NCI-H1930 (cell line): ENCODE data around the gene LSG1.
"Not testable (repeated sequence)": the region's sequence is repeated elsewhere in the genome, so short reads cannot be mapped to it uniquely, and the experiment has no call there.

Experiments
- DNase-seq, 2 experiments: peaks; one replicate each; lab custom pipeline; 2025; lab: John Stamatoyannopoulos, UW

The LSG1 gene

GRCh38 chr3:194617143-194617671 lies 54.8 kb downstream of the LSG1 start:
- DNase-seq = no peak

GRCh38 chr3:194615226-194615625 lies 56.8 kb downstream of the LSG1 start:
- DNase-seq = no peak

GRCh38 chr3:194612221-194612620 lies 59.8 kb downstream of the LSG1 start:
- DNase-seq = no peak

GRCh38 chr3:194610689-194611088 lies 61.3 kb downstream of the LSG1 start:
- DNase-seq = no peak

- no peak for DNase-seq
These were observed 62.4 kb downstream of the LSG1 start for GRCh38 chr3:194609601-194610000.

GRCh38 chr3:194608981-194609380 lies 63.0 kb downstream of the LSG1 start:
- no peak for DNase-seq

- DNase-seq = no peak
These were observed 64.2 kb downstream of the LSG1 start for GRCh38 chr3:194607592-194608389.

- DNase-seq = no peak
These were observed 65.0 kb downstream of the LSG1 start for GRCh38 chr3:194606941-194607340.

GRCh38 chr3:194606163-194606562 lies 65.8 kb downstream of the LSG1 start:
- no peak for DNase-seq

GRCh38 chr3:194605314-194605713 lies 66.7 kb downstream of the LSG1 start:
- not testable (repeated sequence) for DNase-seq

GRCh38 chr3:194604837-194605236 lies 67.2 kb downstream of the LSG1 start:
- no peak for DNase-seq

GRCh38 chr3:194604126-194604525 lies 67.9 kb downstream of the LSG1 start:
- DNase-seq = no peak

GRCh38 chr3:194602669-194603171 lies 69.3 kb downstream of the LSG1 start:
- DNase-seq = no peak

GRCh38 chr3:194598771-194599557 lies 73.0 kb downstream of the LSG1 start:
- no peak for DNase-seq

GRCh38 chr3:194596906-194597305 lies 75.1 kb downstream of the LSG1 start:
- no peak for DNase-seq

GRCh38 chr3:194592798-194593752 lies 78.9 kb downstream of the LSG1 start:
- DNase-seq = no peak
